G401.6 (cell line): ENCODE measurements around the gene SMYD3.
A peak's percentile ranks its signal among the peaks of the same experiment; 100 is the strongest.
"Not testable (repeated sequence)": the region's sequence is repeated elsewhere in the genome, so short reads cannot be mapped to it uniquely, and the experiment has no call there.

Source experiments
- FAIRE-seq: peaks from 2 replicates; lab custom pipeline; 2012; peaks lifted over from hg19 to GRCh38; lab: Jason Lieb, UNC

The SMYD3 gene

GRCh38 chr1:246024118-246024517 is 483.0 kb downstream of the SMYD3 start:
- FAIRE-seq, result not testable (repeated sequence)

- no peak for FAIRE-seq
These were observed 486.7 kb downstream of the SMYD3 start for GRCh38 chr1:246020211-246020954.

GRCh38 chr1:246018146-246018545 is 488.9 kb downstream of the SMYD3 start:
- no peak for FAIRE-seq

- FAIRE-seq, result peak; percentile 78
These were observed 494.7 kb downstream of the SMYD3 start for GRCh38 chr1:246012341-246012740.

- no peak for FAIRE-seq
These were observed 496.7 kb downstream of the SMYD3 start for GRCh38 chr1:246010386-246010785.

GRCh38 chr1:246008363-246008831 is 498.7 kb downstream of the SMYD3 start:
- no peak for FAIRE-seq

- FAIRE-seq, result no peak
These were observed 502.0 kb downstream of the SMYD3 start for GRCh38 chr1:246005067-246005466.

GRCh38 chr1:246004301-246004700 is 502.8 kb downstream of the SMYD3 start:
- no peak for FAIRE-seq

GRCh38 chr1:246003442-246003730 is 503.7 kb downstream of the SMYD3 start:
- no peak for FAIRE-seq

- FAIRE-seq, result peak; percentile 54
These were observed 504.2 kb downstream of the SMYD3 start for GRCh38 chr1:246002725-246003441.

GRCh38 chr1:246001837-246002230 is 505.2 kb downstream of the SMYD3 start:
- no peak for FAIRE-seq

GRCh38 chr1:246001142-246001836 is 505.8 kb downstream of the SMYD3 start:
- no peak for FAIRE-seq

- FAIRE-seq, result no peak
These were observed 506.5 kb downstream of the SMYD3 start for GRCh38 chr1:246000638-246001015.

- no peak for FAIRE-seq
These were observed 507.1 kb downstream of the SMYD3 start for GRCh38 chr1:245999697-246000637.

GRCh38 chr1:245997471-245998258 is 509.4 kb downstream of the SMYD3 start:
- FAIRE-seq, result no peak

GRCh38 chr1:245996811-245997210 is 510.3 kb downstream of the SMYD3 start:
- FAIRE-seq, result no peak

- no peak for FAIRE-seq
These were observed 511.6 kb downstream of the SMYD3 start for GRCh38 chr1:245995474-245995873.

GRCh38 chr1:245991266-245991665 is 515.8 kb downstream of the SMYD3 start:
- FAIRE-seq, result no peak

- FAIRE-seq, result no peak
These were observed 516.6 kb downstream of the SMYD3 start for GRCh38 chr1:245990315-245991022.

- FAIRE-seq, result no peak
These were observed 518.5 kb downstream of the SMYD3 start for GRCh38 chr1:245988393-245989078.
